Heart right ventricle (tissue), 16 donors: Measurements from ENCODE around the gene GRAP2. TPM values are rescaled to one million over a fixed set of nuclear protein-coding genes. Genes with fewer than 3 reads are reported as not detected.

Source experiments
- ATAC-seq, 8 donors: fragments of 200-7000 bp; cut with Tn5 transposase; one replicate each; pipeline ENCODE4 v1.9.1; 2020; ENCODE audit warnings: mild to moderate bottlenecking in 8 of 8, moderate library complexity in 8 of 8, moderate number of reproducible peaks in 1 of 8
- DNase-seq, 2 donors: peaks; one replicate each; pipeline ENCODE4 v3.0.0-alpha.2; 2020
- H3K27ac ChIP-seq, 10 donors: fragments of 200-600 bp; sonication (generic) in 2 of 10; one replicate each; pipeline versions ENCODE4 v1.5.0 to v1.8.0; 2020 to 2022; ENCODE audit warnings: mild to moderate bottlenecking in 3 of 10
- H3K27me3 ChIP-seq, 7 donors: fragments of 200-600 bp; one replicate each; pipeline ENCODE4 v1.8.0; 2021 to 2022; ENCODE audit warnings: mild to moderate bottlenecking in 2 of 7
- H3K36me3 ChIP-seq, 9 donors: fragments of 200-600 bp; sonication (generic) in 1 of 9; one replicate each; pipeline versions ENCODE4 v1.5.0 to v1.8.0; 2020 to 2022; ENCODE audit warnings: mild to moderate bottlenecking in 2 of 9
- H3K4me1 ChIP-seq, 9 donors: fragments of 200-600 bp; sonication (generic) in 1 of 9; one replicate each; pipeline versions ENCODE4 v1.5.0 to v1.8.0; 2020 to 2022; ENCODE audit warnings: mild to moderate bottlenecking in 4 of 9
- H3K4me3 ChIP-seq, 10 donors: fragments of 200-600 bp; sonication (generic) in 2 of 10; one replicate each; pipeline versions ENCODE4 v1.5.0 to v1.8.0; 2020 to 2022; ENCODE audit warnings: mild to moderate bottlenecking in 7 of 10, moderate library complexity in 2 of 10
- H3K9me3 ChIP-seq, 11 donors: fragments of 200-600 bp in 10 of 11; sonication (generic) in 2 of 11; one replicate each; pipeline versions ENCODE4 v1.5.0 to v1.8.0; 2013 to 2022; ENCODE audit warnings: mild to moderate bottlenecking in 2 of 11, control low read depth in 1 of 11, moderate library complexity in 1 of 11
- CTCF ChIP-seq, 9 donors: fragments of 200-600 bp; sonication (generic) in 2 of 9; IDR thresholded peaks; one replicate each; pipeline versions ENCODE4 v1.5.0 to v1.8.0; 2021 to 2022; ENCODE audit warnings: antibody characterized with exemption in 9 of 9, mild to moderate bottlenecking in 5 of 9, moderate library complexity in 1 of 9
- WGBS, 2 donors: extraction: QIAGEN DNeasy Blood & Tissue Kit; methylation state at CpG; one replicate each; pipeline ENCODE4 v1.1.7; 2013; ENCODE audit warnings: inconsistent platforms in 1 of 2; 5-methylcytosine and 5-hydroxymethylcytosine counted together
- intact Hi-C, 10 donors: fragments of 100-400 bp; cut with DNase I; formaldehyde crosslinking; loops; one replicate each; pipeline versions ENCODE4 v1.11.1 to v1.14.2; 2022
- polyA plus RNA-seq, 2 donors: library from polyadenylated mRNA; stranded (reverse); fragments of 200-250 nt; gene quantifications; one replicate each; pipeline ENCODE4 v1.2.3, GENCODE V29; 2013
- total RNA-seq, 10 donors: library from RNA; stranded (reverse); fragmentation: NEBNext Ultra II Directional in 3 of 10; extraction: Animal tissue kit (Norgen Biotek cat#: 25700) in 3 of 10; gene quantifications; one replicate each; pipeline versions ENCODE4 v1.2.1 to v1.2.4, GENCODE V29; 2021 to 2023
- donor health status: Arrhythmogenic right ventricular cardiomyopathy.
- donor health status: ischemic (EF 13 %, LVEDD 7.1; RV severe dilation, severe dysfunction).
- donor health status: healthy with polysubstance abuse.
- donor health status: DM: no; HTN: yes; CAD: no.
- donor health status: DM: no; HTN: no; CAD: no.
- donor health status: ischemic (EF 25% LVEDD 6.9; RV normal size, moderate dysfunction).
- donor health status: ischemic (EF 25% LVEDD 5.7; RV mildly dilated, moderate dysfunction).
- donor health status: healthy.
- donor health status: DM: yes; HTN: yes; CAD: no.
- donor health status: Ischemic cardiomyopathy.
- donor health status: ischemic (EF 35%, LVEDD 5.7; RV mildly dilated, moderate dysfunction).
- donor health status: nonischemic (EF 11% LVEDD 7.7; RV severe dilation, severe dysfunction).
- donor health status: DM: yes; HTN: yes; CAD: no.
- donor health status: PGD.
- donor health status: ischemic (EF 29% LVEDD 5.4; RV normal size, mild dysfunction).
- donor health status: nonischemic (EF 23%, LVEDD 6.1; RV moderate dilation, normal function).

GRAP2 gene
- total and polyA plus RNA-seq, 12 donors = 0.19 to 5.6 (median 0.60) TPM

GRCh38 chr22:39920134-39920743 lies 19.4 kb downstream of the GRAP2 start:
- WGBS, 2 donors = 67 to 68% methylated on average over 8 of the region's 8 CpGs
- ATAC-seq = no peak
- intact Hi-C loops = no loop called here
- no peaks in the 10 kb centered on the region for H3K9me3 ChIP-seq
- H3K27ac ChIP-seq = no peak overlapping the region
- no peak for DNase-seq
- peaks cover 0 to 43% (median 22%) of the 10 kb centered on the region in 7 donors for H3K27me3 ChIP-seq
- peaks cover 0 to 24% (median 0%) of the 10 kb centered on the region in 9 donors for H3K4me1 ChIP-seq
- no peaks in the 10 kb centered on the region for H3K36me3 ChIP-seq
- no peak for TF ChIP-seq CTCF (IDR thresholded peaks at IDR 0.05)
- no peak overlapping the region for H3K4me3 ChIP-seq

GRCh38 chr22:39923696-39924095 lies 22.8 kb downstream of the GRAP2 start:
- DNase-seq (no peak), ATAC-seq (no peak)
- intact Hi-C loops = no loop called here
- peaks cover 0 to 63% (median 43%) of the 10 kb centered on the region in 7 donors for H3K27me3 ChIP-seq
- no peaks in the 10 kb centered on the region for H3K36me3 ChIP-seq
- no peak for TF ChIP-seq CTCF (IDR thresholded peaks at IDR 0.05)
- 73 to 83% methylated on average over 5 of the region's 5 CpGs for WGBS, 2 donors
- no peak overlapping the region for H3K4me3 ChIP-seq
- peaks cover 0 to 19% (median 0%) of the 10 kb centered on the region in 9 donors for H3K4me1 ChIP-seq
- H3K9me3 ChIP-seq = no peaks in the 10 kb centered on the region
- H3K27ac ChIP-seq = no peak overlapping the region

- 92 to 94% methylated on average over 18 of the region's 18 CpGs for WGBS, 2 donors
These were observed 23.4 kb downstream of the GRAP2 start for GRCh38 chr22:39924286-39924685.

GRCh38 chr22:39925273-39925672 lies 24.4 kb downstream of the GRAP2 start:
- Histone ChIP-seq H3K4me1 (peaks cover 0 to 27% (median 0%) of the 10 kb centered on the region in 9 donors), H3K27me3 (peaks cover 0 to 71% (median 55%) of the 10 kb centered on the region in 7 donors), H3K27ac (no peak overlapping the region), H3K36me3 (no peaks in the 10 kb centered on the region), H3K9me3 (no peaks in the 10 kb centered on the region), H3K4me3 (no peak overlapping the region)
- ATAC-seq (no peak), DNase-seq (no peak)
- no peak for TF ChIP-seq CTCF (IDR thresholded peaks at IDR 0.05)
- intact Hi-C loops = no loop called here
- 85 to 87% methylated on average over 2 of the region's 2 CpGs for WGBS, 2 donors

More at GRCh38 chr22:39924286-39924685, 23.4 kb downstream of the GRAP2 start:
- Histone ChIP-seq H3K27ac (no peak overlapping the region), H3K27me3 (peaks cover 0 to 69% (median 49%) of the 10 kb centered on the region in 7 donors), H3K9me3 (no peaks in the 10 kb centered on the region), H3K4me3 (no peak overlapping the region), H3K36me3 (no peaks in the 10 kb centered on the region), H3K4me1 (peaks cover 0 to 24% (median 0%) of the 10 kb centered on the region in 9 donors)
- TF ChIP-seq CTCF (IDR thresholded peaks at IDR 0.05) = no peak
- no peak for DNase-seq
- no peak for ATAC-seq
- intact Hi-C loops = no loop called here
